ENCODE data around the gene TIPRL.

DNA sequence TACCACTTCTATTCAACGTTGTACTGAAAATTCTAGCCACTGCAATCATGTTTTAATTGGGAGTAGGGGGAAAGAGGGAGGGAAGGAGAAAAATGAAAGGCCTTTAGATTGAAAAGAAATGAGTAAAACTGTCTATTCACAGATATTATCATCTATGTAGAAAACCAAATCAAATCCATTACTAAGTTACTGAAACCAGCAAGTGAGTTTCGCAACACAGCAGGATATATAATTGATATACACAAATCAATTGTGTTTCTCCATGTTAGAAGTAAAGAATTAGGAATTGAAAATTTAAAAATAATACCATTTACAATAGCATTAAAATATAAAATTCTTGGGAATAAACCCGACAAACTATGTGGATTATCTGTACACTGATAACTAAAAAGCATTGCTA lies 66.3 kb downstream of the TIPRL start:
- TF ChIP-seq, protein P1, sequence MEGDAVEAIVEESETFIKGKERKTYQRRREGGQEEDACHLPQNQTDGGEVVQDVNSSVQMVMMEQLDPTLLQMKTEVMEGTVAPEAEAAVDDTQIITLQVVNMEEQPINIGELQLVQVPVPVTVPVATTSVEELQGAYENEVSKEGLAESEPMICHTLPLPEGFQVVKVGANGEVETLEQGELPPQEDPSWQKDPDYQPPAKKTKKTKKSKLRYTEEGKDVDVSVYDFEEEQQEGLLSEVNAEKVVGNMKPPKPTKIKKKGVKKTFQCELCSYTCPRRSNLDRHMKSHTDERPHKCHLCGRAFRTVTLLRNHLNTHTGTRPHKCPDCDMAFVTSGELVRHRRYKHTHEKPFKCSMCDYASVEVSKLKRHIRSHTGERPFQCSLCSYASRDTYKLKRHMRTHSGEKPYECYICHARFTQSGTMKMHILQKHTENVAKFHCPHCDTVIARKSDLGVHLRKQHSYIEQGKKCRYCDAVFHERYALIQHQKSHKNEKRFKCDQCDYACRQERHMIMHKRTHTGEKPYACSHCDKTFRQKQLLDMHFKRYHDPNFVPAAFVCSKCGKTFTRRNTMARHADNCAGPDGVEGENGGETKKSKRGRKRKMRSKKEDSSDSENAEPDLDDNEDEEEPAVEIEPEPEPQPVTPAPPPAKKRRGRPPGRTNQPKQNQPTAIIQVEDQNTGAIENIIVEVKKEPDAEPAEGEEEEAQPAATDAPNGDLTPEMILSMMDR (IDR thresholded peaks at IDR 0.05; ENCODE audit: low read depth, low read length, poor library complexity, severe bottlenecking) = no peak
- TF ChIP-seq EZH2phosphoT487 (IDR thresholded peaks at IDR 0.05; ENCODE audit: borderline replicate concordance, low read length) = no peak
